Hematopoietic multipotent progenitor cell treated with erythropoietin and hydrocortisone succinate and interleukin-3 and kit ligand, for 4 days (in vitro differentiated cells): ENCODE results near the gene VRK1.
"Not testable (repeated sequence)": the region's sequence is repeated elsewhere in the genome, so short reads cannot be mapped to it uniquely, and the experiment has no call there.

Experiments used
- DNase-seq: peaks from one replicate; pipeline ENCODE4 v3.0.0-alpha.2; 2015

VRK1 gene

GRCh38 chr14:96796851-96797581 is at the start of gene VRK1:
VRK1 (plus strand) TSS chr14:96797382; CDS start chr14:96833472, 36,090 bp downstream.
- peak; percentile 98 for DNase-seq

- DNase-seq: no peak
Observed at GRCh38 chr14:96747608-96748007, 49.6 kb upstream of the VRK1 start.

GRCh38 chr14:96748362-96748761 is 48.8 kb upstream of the VRK1 start:
- no peak for DNase-seq

GRCh38 chr14:96751505-96751904 is 45.7 kb upstream of the VRK1 start:
- no peak for DNase-seq

- DNase-seq: no peak
Observed at GRCh38 chr14:96752125-96752524, 45.1 kb upstream of the VRK1 start.

GRCh38 chr14:96752594-96752993 is 44.6 kb upstream of the VRK1 start:
- no peak for DNase-seq

- no peak for DNase-seq
Observed at GRCh38 chr14:96754162-96754844, 42.9 kb upstream of the VRK1 start.

- no peak for DNase-seq
Observed at GRCh38 chr14:96754845-96755184, 42.4 kb upstream of the VRK1 start.

- peak; percentile 41 for DNase-seq
Observed at GRCh38 chr14:96756745-96757144, 40.4 kb upstream of the VRK1 start.

GRCh38 chr14:96757456-96757855 is 39.7 kb upstream of the VRK1 start:
- DNase-seq: peak; percentile 8

- DNase-seq: no peak
Observed at GRCh38 chr14:96761066-96761465, 36.1 kb upstream of the VRK1 start.

- DNase-seq: peak; percentile 84
Observed at GRCh38 chr14:96762650-96763049, 34.5 kb upstream of the VRK1 start.

GRCh38 chr14:96764012-96764411 is 33.2 kb upstream of the VRK1 start:
- DNase-seq: no peak

- not testable (repeated sequence) for DNase-seq
Observed at GRCh38 chr14:96765205-96765604, 32.0 kb upstream of the VRK1 start.

GRCh38 chr14:96772929-96773328 is 24.3 kb upstream of the VRK1 start:
- no peak for DNase-seq

- DNase-seq: no peak
Observed at GRCh38 chr14:96776791-96777190, 20.4 kb upstream of the VRK1 start.

GRCh38 chr14:96780500-96780899 is 16.7 kb upstream of the VRK1 start:
- DNase-seq: no peak

GRCh38 chr14:96781371-96781770 is 15.8 kb upstream of the VRK1 start:
- DNase-seq: no peak

GRCh38 chr14:96782436-96782835 is 14.7 kb upstream of the VRK1 start:
- DNase-seq: no peak

GRCh38 chr14:96783043-96783914 is 13.9 kb upstream of the VRK1 start:
- DNase-seq: no peak

- DNase-seq: peak; percentile 75
Observed at GRCh38 chr14:96783915-96784224, 13.3 kb upstream of the VRK1 start.

- DNase-seq: no peak
Observed at GRCh38 chr14:96790186-96790585, 7.0 kb upstream of the VRK1 start.

- no peak for DNase-seq
Observed at GRCh38 chr14:96790706-96791105, 6.5 kb upstream of the VRK1 start.

GRCh38 chr14:96792003-96792402 is 5.2 kb upstream of the VRK1 start:
- DNase-seq: no peak
